C4-2B (cell line): Measurements from ENCODE around the gene DLG4.

Source experiments
- CTCF ChIP-seq: fragments of 450-650 bp; conservative IDR thresholded peaks from 2 replicates; pipeline ENCODE4 v1.5.1; 2017; ENCODE audit warnings: mild to moderate bottlenecking
- ZFX ChIP-seq: fragments of 450-650 bp; IDR thresholded peaks from 2 replicates; pipeline ENCODE4 v1.6.1; 2017

GRCh38 chr17:7261379-7262191, 41.9 kb upstream of the DLG4 start:
- no peak for TF ChIP-seq CTCF
- TF ChIP-seq ZFX: peak; percentile 84
